ENCODE data around the gene INIP. TPM values are rescaled to one million over a fixed set of nuclear protein-coding genes. Genes with fewer than 3 reads are reported as not detected.

The INIP gene
- total RNA-seq, 2 experiments from 2014 or later = 23.2 to 34.4 TPM

GRCh38 chr9:112647596-112647995 lies 70.3 kb downstream of the INIP start:
- H3K4me3 ChIP-seq (ENCODE audit: low read depth, low read length, poor library complexity, severe bottlenecking) = no peak overlapping the region
- POLR2A ChIA-PET = no interaction called here
- peaks cover 16% of the 10 kb centered on the region; the same call in 1 of the 2 replicates for H3K9me3 ChIP-seq (ENCODE audit: low read length)
- intact Hi-C loops (cut with micrococcal nuclease; ENCODE audit: unreplicated experiment) = no loop called here
- no peak overlapping the region for H2AFZ ChIP-seq (ENCODE audit: low read length)
- H3K4me1 ChIP-seq (ENCODE audit: insufficient read depth, low read length, poor library complexity, severe bottlenecking) = no peaks in the 10 kb centered on the region
- BruUV-seq (replicated peaks) = no TSS peak
- no peak overlapping the region for H3K27ac ChIP-seq (ENCODE audit: low read depth, low read length, poor library complexity, severe bottlenecking)
- CTCF ChIA-PET (ENCODE audit: unreplicated experiment) = interaction anchor here (1.0 kb wide), 1 partner anchor 255 kb away, joined by 4 read pairs; no protein-coding TSS in a partner anchor
- no peak overlapping the region for H3K4me2 ChIP-seq (ENCODE audit: low read length)
- H3K9me2 ChIP-seq (ENCODE audit: insufficient read depth, low read length) = no peaks in the 10 kb centered on the region
- no peak for DNase-seq (ENCODE audit: low spot score)
- H3K36me3 ChIP-seq (ENCODE audit: insufficient read depth, low read length) = no peaks in the 10 kb centered on the region
- H4K20me1 ChIP-seq (ENCODE audit: insufficient read depth, low read length) = no peaks in the 10 kb centered on the region
- no peaks in the 10 kb centered on the region for H3K79me2 ChIP-seq (ENCODE audit: insufficient read depth, low read depth, low read length)
- TF ChIP-seq EZH2phosphoT487 (IDR thresholded peaks at IDR 0.05; ENCODE audit: borderline replicate concordance, low read depth, low read length) (no peak), CTCF (conservative IDR thresholded peaks at IDR 0.05; ENCODE audit: low read length) (no peak)

- H3K9me3 ChIP-seq (ENCODE audit: low read length) = no peaks in the 10 kb centered on the region
- H3K4me3 ChIP-seq (ENCODE audit: low read depth, low read length, poor library complexity, severe bottlenecking) = no peak overlapping the region
- H2AFZ ChIP-seq (ENCODE audit: low read length) = no peak overlapping the region
- no peak for DNase-seq (ENCODE audit: low spot score)
- no peak overlapping the region for H3K27ac ChIP-seq (ENCODE audit: low read depth, low read length, poor library complexity, severe bottlenecking)
- no peaks in the 10 kb centered on the region for H3K4me1 ChIP-seq (ENCODE audit: insufficient read depth, low read length, poor library complexity, severe bottlenecking)
- H4K20me1 ChIP-seq (ENCODE audit: insufficient read depth, low read length) = no peaks in the 10 kb centered on the region
- H3K9me2 ChIP-seq (ENCODE audit: insufficient read depth, low read length) = no peaks in the 10 kb centered on the region
- BruUV-seq (replicated peaks) = no TSS peak
- H3K4me2 ChIP-seq (ENCODE audit: low read length) = no peak overlapping the region
- intact Hi-C loops (cut with micrococcal nuclease; ENCODE audit: unreplicated experiment) = no loop called here
- TF ChIP-seq EZH2phosphoT487 (IDR thresholded peaks at IDR 0.05; ENCODE audit: borderline replicate concordance, low read depth, low read length) (no peak), CTCF (conservative IDR thresholded peaks at IDR 0.05; ENCODE audit: low read length) (no peak)
- ChIA-PET POLR2A (interaction anchor here (0.6 to 1.3 kb wide), 2 partner anchors 10 to 12 kb away, joined by 4 to 6 read pairs; no protein-coding TSS in a partner anchor), CTCF (ENCODE audit: unreplicated experiment) (no interaction called here)
- no peaks in the 10 kb centered on the region for H3K36me3 ChIP-seq (ENCODE audit: insufficient read depth, low read length)
- H3K79me2 ChIP-seq (ENCODE audit: insufficient read depth, low read depth, low read length) = no peaks in the 10 kb centered on the region
Observed at GRCh38 chr9:112642126-112642525, 75.8 kb downstream of the INIP start.

- DNase-seq (ENCODE audit: low spot score) = no peak
- no TSS peak for BruUV-seq (replicated peaks)
- Histone ChIP-seq H3K4me2 (ENCODE audit: low read length) (no peak overlapping the region), H3K4me1 (ENCODE audit: insufficient read depth, low read length, poor library complexity, severe bottlenecking) (no peaks in the 10 kb centered on the region), H2AFZ (ENCODE audit: low read length) (no peak overlapping the region), H4K20me1 (ENCODE audit: insufficient read depth, low read length) (no peaks in the 10 kb centered on the region), H3K9me3 (ENCODE audit: low read length) (no peaks in the 10 kb centered on the region), H3K79me2 (ENCODE audit: insufficient read depth, low read depth, low read length) (no peaks in the 10 kb centered on the region), H3K27ac (ENCODE audit: low read depth, low read length, poor library complexity, severe bottlenecking) (no peak overlapping the region), H3K4me3 (ENCODE audit: low read depth, low read length, poor library complexity, severe bottlenecking) (no peak overlapping the region), H3K9me2 (ENCODE audit: insufficient read depth, low read length) (no peaks in the 10 kb centered on the region), H3K36me3 (ENCODE audit: insufficient read depth, low read length) (no peaks in the 10 kb centered on the region)
- intact Hi-C loops (cut with micrococcal nuclease; ENCODE audit: unreplicated experiment) = no loop called here
- ChIA-PET POLR2A (interaction anchor here (0.6 kb wide), 1 partner anchor 243 kb away, joined by 3 read pairs; no protein-coding TSS in a partner anchor), CTCF (ENCODE audit: unreplicated experiment) (no interaction called here)
- TF ChIP-seq EZH2phosphoT487 (IDR thresholded peaks at IDR 0.05; ENCODE audit: borderline replicate concordance, low read depth, low read length) (no peak), CTCF (conservative IDR thresholded peaks at IDR 0.05; ENCODE audit: low read length) (no peak)
Observed at GRCh38 chr9:112640311-112640710, 77.6 kb downstream of the INIP start.

Other genes starting within 250 kb of the INIP start
- 13.4 and 15.4 TPM in 2 replicates for gene KIAA1958, start 231.3 kb downstream of the INIP start, total RNA-seq (2014; rRNA removed; shearing (Covaris generic))
- 19.8 and 21.2 TPM in 2 replicates for gene KIAA1958, start 231.3 kb downstream of the INIP start, total RNA-seq (2022)
- 14.2 and 19.8 TPM in 2 replicates for gene SNX30, start 32.6 kb upstream of the INIP start, total RNA-seq (2014; rRNA removed; shearing (Covaris generic))
- 13.5 and 17.1 TPM in 2 replicates for gene SNX30, start 32.6 kb upstream of the INIP start, total RNA-seq (2022)
- not detected in 2 replicates for gene SLC46A2, start 172.8 kb upstream of the INIP start, total RNA-seq (2014; rRNA removed; shearing (Covaris generic))
- gene SLC46A2, start 172.8 kb upstream of the INIP start, total RNA-seq (2022) = not detected in 2 replicates